Uterus (tissue), 4 donors: Measurements from ENCODE around the gene PCGF2. TPM values are rescaled to one million over a fixed set of nuclear protein-coding genes. Genes with fewer than 3 reads are reported as not detected.

ENCODE experiments used
- DNase-seq, 2 donors: peaks; one replicate each; pipeline ENCODE4 v3.0.0-alpha.2; 2019 to 2020
- H3K27ac ChIP-seq, 2 donors: fragments of 200-600 bp; sonication (generic); 1 replicate in 1 of 2; 2 replicates in 1 of 2; pipeline ENCODE4 v1.5.1; 2016 to 2018
- H3K27me3 ChIP-seq, 2 donors: fragments of 200-600 bp; sonication (generic); one replicate each; pipeline ENCODE4 v1.5.1; 2018 to 2019; ENCODE audit warnings: control low read depth in 1 of 2
- H3K36me3 ChIP-seq, 2 donors: fragments of 200-600 bp; sonication (generic); one replicate each; pipeline ENCODE4 v1.5.1; 2019; ENCODE audit warnings: control low read depth in 1 of 2
- H3K4me1 ChIP-seq, 2 donors: fragments of 200-600 bp; sonication (generic); one replicate each; pipeline ENCODE4 v1.5.1; 2018 to 2019; ENCODE audit warnings: control low read depth in 1 of 2
- H3K4me3 ChIP-seq, 2 donors: fragments of 200-600 bp; sonication (generic); 1 replicate in 1 of 2; 2 replicates in 1 of 2; pipeline ENCODE4 v1.5.1; 2018 to 2019; ENCODE audit warnings: mild to moderate bottlenecking in 1 of 2
- H3K9me3 ChIP-seq, 2 donors: fragments of 200-600 bp; sonication (generic); one replicate each; pipeline ENCODE4 v1.5.1; 2019; ENCODE audit warnings: control low read depth in 1 of 2
- CTCF ChIP-seq, 4 experiments: fragments of 200-600 bp in 2 of 4; fragments of 450-650 bp in 2 of 4; sonication (generic) in 2 of 4; IDR thresholded peaks; one replicate each; pipeline ENCODE4 v1.5.1; 2016 to 2019; ENCODE audit warnings: antibody characterized with exemption in 4 of 4, mild to moderate bottlenecking in 2 of 4, moderate library complexity in 1 of 4
- POLR2A ChIP-seq, 2 donors: fragments of 450-650 bp; IDR thresholded peaks; one replicate each; pipeline ENCODE4 v1.6.1; 2016; ENCODE audit warnings: antibody characterized with exemption in 2 of 2, mild to moderate bottlenecking in 1 of 2, moderate library complexity in 1 of 2
- intact Hi-C: fragments of 100-400 bp; cut with DNase I; formaldehyde crosslinking; loops from one replicate; pipeline ENCODE4 v1.15.1; 2023; ENCODE audit warnings: low total_unique reads
- total RNA-seq, 4 donors: library from RNA; depleted of rRNA in 3 of 4; stranded (reverse); fragments of >200 nt in 3 of 4; gene quantifications; one replicate each; pipeline versions ENCODE4 v1.1.0 to v1.2.4, GENCODE V29; 2014 to 2023
- donor health status: DM: yes; HTN: yes; CAD: no.

Gene PCGF2
- total RNA-seq, 4 donors from 2014 or later = 5.5 to 81.8 (median 16.2) TPM

GRCh38 chr17:38707678-38708351 lies 40.3 kb downstream of the PCGF2 start:
- intact Hi-C loops = no loop called here
- Histone ChIP-seq H3K27me3 (no peaks in the 10 kb centered on the region), H3K27ac (no peak overlapping the region), H3K36me3 (no peaks in the 10 kb centered on the region), H3K4me3 (no peak overlapping the region), H3K9me3 (no peaks in the 10 kb centered on the region), H3K4me1 (peaks cover 0 to 6% of the 10 kb centered on the region in 2 donors)
- TF ChIP-seq POLR2A (IDR thresholded peaks at IDR 0.05) (no peak), CTCF (IDR thresholded peaks at IDR 0.05) (no peak)
- DNase-seq = no peak

GRCh38 chr17:38706505-38707216 lies 41.5 kb downstream of the PCGF2 start:
- peak overlapping the region; percentile 84 to 93 for H3K4me3 ChIP-seq
- peak overlapping the region; percentile 94 to 95 for H3K27ac ChIP-seq
- H3K36me3 ChIP-seq = no peaks in the 10 kb centered on the region
- peaks cover 0 to 6% of the 10 kb centered on the region in 2 donors for H3K4me1 ChIP-seq
- no peaks in the 10 kb centered on the region for H3K27me3 ChIP-seq
- no peaks in the 10 kb centered on the region for H3K9me3 ChIP-seq
- intact Hi-C loops = no loop called here
- no peak for DNase-seq
- TF ChIP-seq CTCF (IDR thresholded peaks at IDR 0.05) (no peak), POLR2A (IDR thresholded peaks at IDR 0.05) (no peak)

DNA sequence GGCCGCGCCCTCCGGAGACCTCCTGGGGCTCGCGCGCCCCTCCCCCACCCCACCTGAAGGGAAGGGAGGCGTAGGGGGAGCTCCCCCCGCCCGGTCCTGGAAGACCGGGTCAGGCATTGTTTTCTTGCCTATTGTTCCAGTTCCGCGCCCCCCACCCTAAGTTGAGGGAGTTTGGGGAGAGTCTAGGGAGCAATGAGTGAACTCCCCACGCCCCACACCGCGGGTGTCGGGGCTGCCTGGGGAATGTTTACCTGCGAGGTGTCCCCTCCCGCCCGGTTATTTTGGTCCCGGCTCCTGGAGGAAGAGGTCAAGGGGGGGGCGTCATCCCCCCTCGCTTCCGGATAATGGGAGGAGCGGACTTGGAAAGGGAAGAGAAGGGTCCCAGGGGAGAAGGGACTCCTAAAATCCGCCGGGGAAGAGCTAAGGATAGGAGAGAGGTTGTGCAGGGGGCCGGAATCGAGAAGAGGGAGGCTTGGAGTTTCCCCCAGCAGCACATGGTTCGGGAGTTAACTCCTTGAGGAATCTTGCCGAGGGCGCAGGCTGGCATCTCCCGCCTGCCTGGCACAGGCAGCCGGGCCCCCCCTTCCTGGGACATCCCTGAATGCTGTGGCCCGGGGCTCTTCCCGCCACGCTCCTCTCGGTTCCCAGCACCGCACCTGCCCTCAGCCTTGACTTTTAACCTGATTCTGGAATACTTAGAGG lies 42.2 kb downstream of the PCGF2 start:
- Histone ChIP-seq H3K27ac (peak overlapping the region; percentile 94 to 95), H3K27me3 (no peaks in the 10 kb centered on the region), H3K4me1 (peaks cover 0 to 6% of the 10 kb centered on the region in 2 donors), H3K36me3 (no peaks in the 10 kb centered on the region), H3K4me3 (peak overlapping the region; percentile 84 to 93), H3K9me3 (no peaks in the 10 kb centered on the region)
- DNase-seq = peak; percentile 66 to 72
- intact Hi-C loops = no loop called here
- no peak for TF ChIP-seq CTCF (IDR thresholded peaks at IDR 0.05)

- no peaks in the 10 kb centered on the region for H3K36me3 ChIP-seq
- intact Hi-C loops = no loop called here
- H3K9me3 ChIP-seq = no peaks in the 10 kb centered on the region
- peak overlapping the region; percentile 94 to 95 for H3K27ac ChIP-seq
- H3K27me3 ChIP-seq = no peaks in the 10 kb centered on the region
- peaks cover 0 to 6% of the 10 kb centered on the region in 2 donors for H3K4me1 ChIP-seq
- DNase-seq = no peak
- H3K4me3 ChIP-seq = peak overlapping the region; percentile 84 to 93
- no peak for TF ChIP-seq CTCF (IDR thresholded peaks at IDR 0.05)
- no peak for TF ChIP-seq POLR2A (IDR thresholded peaks at IDR 0.05)
These were observed 42.7 kb downstream of the PCGF2 start for GRCh38 chr17:38705523-38705802.
